Caki2 (cell line): ENCODE data around the gene CNTNAP2. TPM values are rescaled to one million over a fixed set of nuclear protein-coding genes. Genes with fewer than 3 reads are reported as not detected.
"Not testable (repeated sequence)": the region's sequence is repeated elsewhere in the genome, so short reads cannot be mapped to it uniquely, and the experiment has no call there.

Experiments
- DNase-seq: peaks from one replicate; pipeline ENCODE4 v3.0.0-alpha.2; 2015; ENCODE audit warnings: low read depth
- in situ Hi-C: cut with HindIII; loops from 2 replicates; pipeline ENCODE4 v1.10.0; 2016; ENCODE audit warnings: low sequenced_read_pairs, low pct_unique_long_range_greater_than_20kb, mixed read lengths
- total RNA-seq: library from RNA; depleted of rRNA; stranded (reverse); fragments of >200 nt; shearing (Covaris generic); gene quantifications from 2 replicates; pipeline ENCODE4 v1.2.3, GENCODE V29; 2014; ENCODE audit warnings: low replicate concordance

Gene CNTNAP2
- total RNA-seq, 1 experiment from 2014 or later, result not detected

DNA sequence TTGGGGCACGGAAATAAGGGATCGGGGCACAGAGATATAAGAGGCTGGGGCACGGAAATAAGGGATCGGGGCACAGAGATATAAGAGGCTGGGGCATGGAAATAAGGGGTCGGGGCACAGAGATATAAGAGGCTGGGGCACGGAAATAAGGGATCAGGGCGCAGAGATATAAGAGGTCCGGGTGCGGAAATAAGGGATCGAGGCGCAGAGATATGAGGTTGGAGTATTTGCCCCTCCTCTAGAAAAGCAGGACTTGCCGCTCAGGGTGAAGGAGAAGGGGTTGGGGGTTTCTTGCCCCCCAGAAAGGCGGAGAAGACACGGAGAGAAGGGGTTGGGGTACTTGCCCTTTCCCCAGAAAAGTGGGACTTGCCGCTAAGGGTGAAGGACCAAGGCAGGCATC, 131.4 kb downstream of the CNTNAP2 start:
- in situ Hi-C loops, DNase-seq: not testable (repeated sequence)

DNA sequence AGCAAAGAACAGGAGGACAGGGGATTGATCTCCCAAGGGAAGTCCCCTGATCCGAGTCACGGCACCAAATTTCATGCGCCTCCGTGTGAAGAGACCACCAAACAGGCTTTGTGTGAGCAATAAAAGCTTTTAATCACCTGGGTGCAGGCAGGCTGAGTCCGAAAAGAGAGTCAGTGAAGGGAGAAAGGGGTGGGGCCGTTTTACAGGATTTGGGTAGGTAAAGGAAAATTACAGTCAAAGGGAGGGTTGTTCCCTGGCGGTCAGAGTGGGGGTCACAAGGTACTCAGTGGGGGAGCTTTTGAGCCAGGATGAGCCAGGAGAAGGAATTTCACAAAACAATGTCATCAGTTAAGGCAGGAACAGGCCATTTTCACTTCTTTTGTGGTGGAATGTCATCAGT, 132.1 kb downstream of the CNTNAP2 start:
- in situ Hi-C loops, DNase-seq: not testable (repeated sequence)

DNA sequence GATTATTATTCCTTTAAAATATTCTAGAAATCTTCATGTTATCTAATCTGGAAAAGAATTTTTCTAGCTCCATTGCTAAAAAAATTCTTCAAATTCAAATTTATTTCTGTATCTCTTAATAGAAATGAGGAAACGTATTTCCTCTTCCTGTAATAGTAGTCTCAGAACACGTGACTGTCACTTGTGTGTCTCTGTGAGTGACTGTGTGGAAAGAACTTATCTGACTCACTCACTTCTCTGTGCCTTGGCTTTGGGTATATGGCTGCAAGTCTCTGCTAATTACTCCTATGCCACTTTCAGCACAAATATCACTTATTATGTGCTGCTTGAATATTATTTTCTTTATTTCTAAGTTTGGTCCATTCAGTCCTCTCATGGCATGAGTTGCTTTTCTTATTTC, 132.7 kb downstream of the CNTNAP2 start:
- no peak for DNase-seq
- in situ Hi-C loops, result no loop called here

DNA sequence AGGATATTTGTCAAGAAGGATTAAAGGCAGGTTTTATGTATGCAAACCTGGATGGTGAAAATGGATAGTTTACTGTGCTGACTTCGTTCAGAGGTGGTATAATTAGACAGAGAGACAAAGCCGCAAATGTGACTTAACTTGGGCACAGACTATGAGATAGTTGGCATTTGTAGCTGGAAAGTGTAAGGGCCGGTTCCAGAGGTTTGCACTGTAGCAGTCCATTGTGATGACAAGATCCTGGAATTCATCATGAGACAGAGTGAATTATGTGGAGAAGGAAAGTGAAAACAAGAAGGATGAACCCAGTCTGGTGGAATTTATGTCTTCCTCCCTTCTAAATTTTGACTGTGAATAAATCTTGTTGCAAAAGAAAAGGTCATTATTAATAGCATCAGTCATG, 139.0 kb downstream of the CNTNAP2 start:
- in situ Hi-C loops, result no loop called here
- DNase-seq, result no peak

DNA sequence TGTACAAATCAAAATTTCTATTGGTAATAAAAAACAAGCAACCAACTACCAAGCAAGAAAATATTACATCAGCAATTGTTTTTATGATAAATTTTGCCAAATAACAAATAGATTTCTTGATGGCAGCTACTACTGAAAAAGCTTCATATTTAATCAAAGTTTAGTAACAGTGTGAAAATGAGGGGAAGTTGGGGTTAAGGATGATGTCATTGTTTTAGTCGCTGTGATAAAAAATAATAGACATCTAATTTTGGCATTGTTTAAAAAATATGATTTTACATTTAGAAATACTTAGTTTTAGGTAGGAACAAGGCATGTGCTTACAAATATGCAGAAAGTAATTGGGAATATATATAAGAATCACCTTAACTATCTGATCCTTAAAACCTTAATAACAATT, 145.9 kb downstream of the CNTNAP2 start:
- no peak for DNase-seq

DNA sequence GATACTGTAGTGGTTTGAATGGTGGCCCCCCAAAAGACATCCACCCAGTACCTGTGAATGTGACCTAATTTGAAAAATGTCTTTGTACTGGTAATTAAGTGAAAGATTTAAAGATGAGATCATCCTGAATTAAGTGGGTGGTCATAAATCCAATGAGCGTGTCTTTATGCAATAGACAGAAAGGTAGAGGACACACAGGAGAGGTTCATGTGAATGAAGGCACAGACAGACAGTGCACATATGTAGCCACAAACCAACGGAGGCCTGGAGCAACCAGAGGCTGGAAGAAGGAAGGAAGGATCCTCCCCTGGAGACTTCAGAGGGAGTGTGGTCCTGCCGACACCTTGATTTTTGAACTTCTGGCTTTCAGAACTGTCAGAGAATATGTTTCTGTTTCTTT, 160.3 kb downstream of the CNTNAP2 start:
- DNase-seq, result no peak
- in situ Hi-C loops, result no loop called here

More for the DNA sequence above, 145.9 kb downstream of the CNTNAP2 start:
- in situ Hi-C loops, result no loop called here

DNA sequence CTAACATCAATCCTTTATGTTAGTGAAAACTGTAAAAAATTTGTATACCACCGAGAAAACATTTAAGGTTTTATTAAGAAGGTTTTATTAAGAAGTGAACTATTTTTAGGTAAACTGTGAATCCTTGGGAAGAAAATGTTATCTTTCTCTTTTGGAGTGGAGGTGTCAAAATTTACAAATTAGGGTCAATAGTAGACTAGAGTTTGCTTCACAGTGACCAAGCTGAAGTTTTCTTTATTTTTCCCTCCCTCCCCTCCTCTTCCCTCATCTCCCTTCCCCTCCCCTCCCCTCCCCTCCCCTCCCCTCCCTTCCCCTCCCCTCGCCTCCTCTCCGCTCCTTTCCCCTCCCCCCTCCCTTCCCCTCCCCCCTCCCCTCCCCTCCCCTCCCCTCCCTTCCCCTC, 168.8 kb downstream of the CNTNAP2 start:
- in situ Hi-C loops, result no loop called here
- DNase-seq, result no peak

DNA sequence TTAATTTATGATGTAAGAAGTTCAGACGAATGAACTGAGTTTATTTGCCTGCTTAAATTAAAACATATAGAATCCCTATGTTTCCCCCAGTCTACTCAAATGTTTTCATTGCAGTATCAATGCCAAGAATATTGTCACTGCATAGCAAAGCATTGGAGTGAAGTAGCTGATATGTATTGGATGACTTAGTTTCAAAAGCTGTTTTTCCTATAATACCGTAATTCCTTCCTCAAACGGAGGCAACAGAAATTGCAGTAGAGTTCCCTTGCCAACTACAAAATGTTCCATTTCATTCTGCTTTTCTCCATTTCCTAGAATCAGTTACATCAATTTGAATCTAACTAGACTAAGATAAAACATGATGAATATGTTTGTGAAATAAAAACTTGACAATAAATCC, 174.1 kb downstream of the CNTNAP2 start:
- no peak for DNase-seq
- in situ Hi-C loops, result no loop called here

DNA sequence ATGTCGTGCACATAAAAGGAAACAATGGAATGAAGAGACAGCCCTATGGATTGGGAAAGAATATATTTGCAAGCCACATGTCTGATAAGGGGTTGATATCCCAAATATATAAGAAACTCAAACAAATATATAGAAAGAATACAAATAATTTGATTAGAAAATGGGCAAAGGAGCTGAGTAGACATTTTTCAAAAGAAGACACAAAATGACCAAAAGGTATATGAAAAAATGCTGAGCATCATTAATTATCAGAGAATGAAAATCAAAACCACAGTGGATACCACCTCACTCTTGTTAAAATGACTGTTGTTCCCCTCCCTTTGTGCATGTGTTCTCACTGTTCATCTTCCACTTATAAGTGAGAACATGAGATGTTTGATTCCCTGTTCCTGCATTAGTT, 175.3 kb downstream of the CNTNAP2 start:
- in situ Hi-C loops, result no loop called here
- no peak for DNase-seq

DNA sequence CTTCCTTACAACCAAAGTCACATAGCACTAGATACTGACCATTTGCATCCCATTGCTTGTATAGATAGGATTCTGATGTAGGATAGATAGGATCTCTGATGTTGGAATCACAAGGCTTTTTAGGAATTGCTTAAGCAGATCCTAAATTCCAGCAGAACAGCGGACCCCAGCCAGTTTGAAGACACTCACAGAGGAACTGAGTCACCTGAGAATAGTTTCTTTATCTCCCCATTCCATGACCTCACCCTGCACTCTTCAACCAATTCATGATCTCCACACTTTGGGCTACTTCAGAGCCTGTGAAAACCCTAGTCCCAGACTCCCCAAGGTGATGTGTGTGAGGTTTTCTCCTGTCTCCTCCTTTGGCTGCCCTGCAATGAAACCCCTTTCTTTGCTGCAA, 179.4 kb downstream of the CNTNAP2 start:
- in situ Hi-C loops, result no loop called here
- DNase-seq, result no peak

DNA sequence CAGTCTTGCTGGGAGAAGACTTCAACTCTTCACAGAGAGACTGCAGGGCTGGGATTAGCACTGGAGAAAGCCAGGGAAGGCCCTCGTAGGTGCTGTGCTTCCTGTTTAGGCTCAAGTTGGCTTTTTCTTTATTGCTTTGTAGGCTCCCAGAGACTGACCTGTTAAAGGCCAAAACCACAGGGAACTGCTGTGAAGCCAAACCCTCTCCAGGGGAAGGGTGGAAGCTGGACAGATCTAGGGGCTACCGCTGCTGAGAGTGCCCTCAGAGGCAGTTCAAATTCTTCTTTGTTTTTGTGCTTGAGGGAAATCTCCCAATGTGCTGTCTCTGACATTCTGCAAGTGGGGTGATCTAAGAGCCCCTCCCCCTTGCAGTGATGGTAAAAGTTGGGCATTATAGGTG, 198.4 kb downstream of the CNTNAP2 start:
- in situ Hi-C loops, result no loop called here
- no peak for DNase-seq

DNA sequence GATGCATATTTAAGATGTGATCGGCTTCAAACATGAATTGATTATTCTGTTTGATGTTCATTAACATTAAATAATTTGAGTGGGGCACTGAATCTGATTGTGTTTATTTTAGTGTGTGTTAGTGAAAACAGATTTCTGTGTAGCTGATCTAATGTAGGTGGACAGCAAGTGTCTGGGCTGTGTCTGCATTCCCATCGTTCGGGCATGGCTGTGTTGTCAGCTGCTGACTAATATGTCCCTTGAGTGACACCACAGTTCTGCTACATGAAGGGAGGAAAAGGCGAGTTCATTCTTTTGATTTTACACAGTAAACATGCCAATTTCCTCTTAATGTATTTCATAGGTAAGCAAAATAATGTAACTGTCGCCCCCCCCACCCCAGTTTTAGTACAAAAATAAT, 203.0 kb downstream of the CNTNAP2 start:
- in situ Hi-C loops, result no loop called here
- DNase-seq, result no peak

DNA sequence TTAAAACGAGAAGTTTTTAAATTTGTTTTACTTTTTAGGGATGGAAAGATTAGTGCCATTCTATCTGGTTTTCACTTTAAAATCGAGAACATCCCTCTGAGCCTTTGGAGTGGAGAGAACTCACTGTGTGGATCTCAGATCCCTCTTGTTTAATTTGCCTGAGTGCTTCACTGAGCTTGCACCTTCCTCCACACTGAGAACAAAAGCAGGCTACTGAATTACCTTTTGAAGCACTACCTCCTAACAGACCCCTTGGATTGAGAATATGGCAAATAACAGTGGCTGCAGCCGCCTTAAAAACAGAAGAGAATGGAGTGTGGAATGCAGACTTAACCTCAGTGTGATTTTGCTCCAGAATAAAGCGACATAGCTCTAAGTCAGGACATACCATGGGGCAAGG, 204.7 kb downstream of the CNTNAP2 start:
- in situ Hi-C loops, result no loop called here
- DNase-seq, result no peak

DNA sequence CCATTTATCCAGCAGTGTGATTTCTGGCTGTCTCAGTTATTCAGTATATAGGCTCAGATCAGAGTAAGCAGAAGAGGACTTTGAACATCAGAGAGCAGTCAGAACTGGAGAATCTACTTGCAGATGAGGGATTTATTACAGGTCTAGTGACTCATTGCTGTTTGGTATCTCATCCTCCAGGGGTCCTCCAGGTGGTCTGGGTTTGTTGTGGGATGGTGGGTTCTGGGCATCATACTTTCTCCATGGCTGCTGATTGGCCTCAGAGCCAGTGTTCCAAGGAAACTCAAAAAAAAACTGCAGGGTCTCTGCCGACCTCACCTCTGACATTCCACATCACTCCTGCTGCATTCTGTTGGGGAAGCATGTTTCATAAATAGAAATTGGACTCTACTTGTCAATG, 214.8 kb downstream of the CNTNAP2 start:
- in situ Hi-C loops, result no loop called here
- no peak for DNase-seq

DNA sequence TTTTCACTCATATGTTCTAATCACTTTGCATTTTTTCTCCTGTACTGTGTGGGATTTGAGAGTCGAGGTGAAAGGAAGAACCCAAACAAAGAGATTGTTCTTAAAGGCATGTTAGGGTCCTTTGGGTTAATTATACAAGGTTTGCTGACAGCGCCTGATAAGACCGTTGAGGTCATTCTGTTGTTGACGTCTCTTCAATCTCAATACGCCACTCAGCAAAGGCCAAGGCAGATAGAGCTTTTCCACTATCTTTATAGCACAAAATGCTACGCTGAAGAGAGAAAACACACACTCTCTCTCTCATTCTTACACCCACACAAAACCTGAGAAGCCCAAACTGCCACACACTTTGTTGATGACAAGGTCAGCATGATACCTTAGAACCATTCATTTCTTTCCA, 228.7 kb downstream of the CNTNAP2 start:
- DNase-seq, result no peak
- in situ Hi-C loops, result no loop called here

DNA sequence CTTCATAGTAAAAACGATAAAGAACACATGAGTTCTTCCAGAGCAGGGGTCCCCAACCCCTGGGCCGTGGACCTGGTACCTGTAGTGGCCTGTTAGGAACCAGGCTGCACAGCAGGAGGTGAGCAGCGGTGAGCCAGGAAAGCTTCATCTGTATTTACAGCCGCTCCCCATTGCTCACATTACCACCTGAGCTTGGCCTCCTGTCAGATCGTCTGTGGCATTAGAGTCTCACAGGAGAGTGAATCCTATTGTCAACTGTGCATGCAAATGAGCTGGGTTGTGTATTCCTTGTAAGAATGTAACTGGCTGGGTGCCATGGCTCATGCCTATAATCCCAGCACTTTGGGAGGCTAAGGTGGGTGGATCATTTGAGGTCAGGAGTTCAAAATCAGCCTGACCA, 229.5 kb downstream of the CNTNAP2 start:
- in situ Hi-C loops, result no loop called here
- DNase-seq, result no peak

DNA sequence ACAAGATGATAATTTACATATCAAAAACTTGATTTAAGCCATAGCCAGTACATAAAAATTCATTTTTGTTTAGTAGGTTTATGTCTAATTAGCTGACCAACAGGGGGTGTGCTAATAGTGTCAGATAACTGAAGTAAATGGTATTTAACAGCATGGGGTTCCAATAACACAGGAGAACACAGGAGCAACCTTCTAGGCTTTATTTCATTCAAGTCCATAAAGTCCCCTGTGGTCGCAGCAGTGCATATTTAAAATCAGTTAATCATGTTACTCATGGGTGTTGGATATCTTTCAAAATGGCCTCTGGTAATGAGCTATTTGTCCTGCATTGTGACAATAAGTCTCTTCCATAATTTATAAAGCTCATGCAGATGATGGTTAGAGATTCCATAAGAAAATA, 238.6 kb downstream of the CNTNAP2 start:
- in situ Hi-C loops, result no loop called here
- no peak for DNase-seq

DNA sequence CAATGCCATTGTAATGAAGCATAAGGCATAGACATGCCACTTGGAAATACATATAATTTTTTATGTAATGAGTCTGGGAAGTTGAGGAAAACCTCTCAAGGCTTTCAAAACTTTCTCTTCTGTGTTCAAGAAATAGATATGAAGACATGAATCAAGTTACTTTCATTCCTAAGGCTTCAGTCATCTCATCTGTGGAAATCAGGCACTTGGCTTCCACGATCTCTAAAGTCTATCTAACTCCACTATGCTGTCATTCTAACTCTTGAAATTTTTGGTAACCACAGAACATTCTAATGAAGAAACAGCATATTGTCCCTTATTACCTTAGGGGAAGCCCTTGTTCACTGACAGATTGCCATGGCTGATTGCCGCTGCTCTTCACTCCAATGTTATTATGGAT, 242.6 kb downstream of the CNTNAP2 start:
- in situ Hi-C loops, result no loop called here
- no peak for DNase-seq

DNA sequence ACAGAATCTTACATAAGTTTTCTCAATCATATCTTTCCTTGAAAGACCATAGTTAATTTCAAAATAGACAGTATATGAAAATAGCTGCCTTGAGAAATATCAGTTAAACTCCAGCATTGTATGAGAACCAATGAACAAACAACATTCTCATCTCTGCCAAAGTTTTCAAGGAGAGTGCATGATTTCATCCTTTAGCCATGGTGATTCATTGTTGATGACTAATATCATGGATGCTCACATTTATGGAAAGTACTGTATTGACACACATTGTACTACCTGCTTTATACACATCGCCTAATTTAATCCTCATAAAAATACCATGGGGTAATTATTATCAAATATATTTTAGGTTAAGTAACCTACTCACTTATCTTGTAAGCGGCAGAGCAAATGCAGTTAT, 250.3 kb downstream of the CNTNAP2 start:
- in situ Hi-C loops, result no loop called here
- DNase-seq, result no peak

DNA sequence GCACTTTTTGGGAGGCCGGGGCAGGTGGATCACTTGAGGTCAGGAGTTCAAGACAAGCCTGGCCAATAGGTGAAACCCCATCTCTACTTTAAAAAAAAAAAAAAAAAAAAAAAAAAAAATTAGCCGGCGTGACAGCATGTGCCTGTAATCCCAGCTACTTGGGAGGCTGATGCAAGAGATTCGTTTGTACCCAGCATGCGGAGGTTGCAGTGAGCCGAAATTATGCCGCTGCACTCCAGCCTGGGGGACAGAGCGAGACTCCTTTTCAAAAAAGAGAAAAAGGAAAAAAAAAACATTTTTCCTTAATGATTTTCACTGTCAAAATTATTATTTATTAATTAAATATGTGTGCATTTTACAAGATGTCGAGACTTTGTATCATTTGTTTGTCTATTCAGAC, 253.6 kb downstream of the CNTNAP2 start:
- in situ Hi-C loops, result no loop called here

DNA sequence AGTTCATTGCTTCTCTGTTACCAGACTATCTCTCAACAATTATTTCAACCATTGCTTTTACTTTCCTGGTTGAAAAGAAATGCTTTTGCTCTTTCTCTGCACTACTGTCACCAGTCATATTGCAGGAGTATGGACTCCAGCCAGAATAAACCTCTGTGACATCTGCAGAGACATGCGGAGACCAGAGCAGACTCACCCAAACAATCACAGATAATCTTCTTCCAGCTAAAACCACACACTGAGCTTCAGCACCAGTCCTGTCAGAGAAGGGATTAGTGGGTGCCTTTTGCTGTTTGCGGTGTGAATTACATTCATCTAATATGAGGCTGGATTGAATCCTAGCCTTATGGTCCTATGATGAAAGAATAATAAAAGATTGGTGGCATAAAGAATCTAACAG, 258.6 kb downstream of the CNTNAP2 start:
- no peak for DNase-seq
- in situ Hi-C loops, result no loop called here

More for the DNA sequence above, 253.6 kb downstream of the CNTNAP2 start:
- DNase-seq, result no peak
